ENCODE results near the gene ADGRA1.
"Not testable (repeated sequence)": the region's sequence is repeated elsewhere in the genome, so short reads cannot be mapped to it uniquely, and the experiment has no call there.

ADGRA1 gene

GRCh38 chr10:133087679-133088178 lies at the start of gene ADGRA1:
ADGRA1 (plus strand) TSS chr10:133087924; CDS start chr10:133088910, 986 bp downstream.
- no peak for DNase-seq

GRCh38 chr10:133038036-133038823 lies 49.5 kb upstream of the ADGRA1 start:
- DNase-seq, result no peak

- no peak for DNase-seq
These were observed 48.5 kb upstream of the ADGRA1 start for GRCh38 chr10:133039107-133039802.

GRCh38 chr10:133039803-133040165 lies 47.9 kb upstream of the ADGRA1 start:
- DNase-seq, result no peak

- DNase-seq, result no peak
These were observed 47.5 kb upstream of the ADGRA1 start for GRCh38 chr10:133040198-133040597.

- DNase-seq, result no peak
These were observed 46.6 kb upstream of the ADGRA1 start for GRCh38 chr10:133041101-133041500.

GRCh38 chr10:133042061-133042460 lies 45.7 kb upstream of the ADGRA1 start:
- no peak for DNase-seq

- DNase-seq, result no peak
These were observed 44.9 kb upstream of the ADGRA1 start for GRCh38 chr10:133042816-133043215.

- no peak for DNase-seq
These were observed 44.0 kb upstream of the ADGRA1 start for GRCh38 chr10:133043541-133044225.

- no peak for DNase-seq
These were observed 43.3 kb upstream of the ADGRA1 start for GRCh38 chr10:133044401-133044811.

GRCh38 chr10:133045556-133046389 lies 42.0 kb upstream of the ADGRA1 start:
- DNase-seq, result no peak

- DNase-seq, result no peak
These were observed 41.3 kb upstream of the ADGRA1 start for GRCh38 chr10:133046390-133046765.

- no peak for DNase-seq
These were observed 40.1 kb upstream of the ADGRA1 start for GRCh38 chr10:133047526-133048123.

- no peak for DNase-seq
These were observed 39.5 kb upstream of the ADGRA1 start for GRCh38 chr10:133048266-133048665.

GRCh38 chr10:133048926-133049325 lies 38.8 kb upstream of the ADGRA1 start:
- DNase-seq, result no peak

GRCh38 chr10:133049639-133050038 lies 38.1 kb upstream of the ADGRA1 start:
- DNase-seq, result no peak

GRCh38 chr10:133050371-133050770 lies 37.4 kb upstream of the ADGRA1 start:
- no peak for DNase-seq

- no peak for DNase-seq
These were observed 35.6 kb upstream of the ADGRA1 start for GRCh38 chr10:133052076-133052475.

GRCh38 chr10:133053527-133054133 lies 34.1 kb upstream of the ADGRA1 start:
- not testable (repeated sequence) for DNase-seq

GRCh38 chr10:133055470-133055869 lies 32.3 kb upstream of the ADGRA1 start:
- DNase-seq, result no peak

- no peak for DNase-seq
These were observed 31.7 kb upstream of the ADGRA1 start for GRCh38 chr10:133056001-133056400.

All from activated CD4-positive, alpha-beta T cell treated with anti-CD3 and anti-CD28 coated beads, Interleukin-2, amount 50 U/mL, for 48 hours (primary cell).